OCI-LY3 (cell line): ENCODE results near the gene LUC7L3.

Experiments
- EZH2phosphoT487 ChIP-seq: fragments of 200-600 bp; shearing (Covaris generic); IDR thresholded peaks from 2 replicates; pipeline ENCODE4 v1.6.1; 2018; ENCODE audit warnings: antibody characterized with exemption, mixed run types, low read depth
- TF ChIP-seq, protein P1 (sequence below): fragments of 200-600, 300-600 bp; sonication (generic); IDR thresholded peaks from 2 replicates; pipeline ENCODE4 v1.5.1; 2014; ENCODE audit warnings: antibody characterized with exemption, low read length, low read depth

DNA sequence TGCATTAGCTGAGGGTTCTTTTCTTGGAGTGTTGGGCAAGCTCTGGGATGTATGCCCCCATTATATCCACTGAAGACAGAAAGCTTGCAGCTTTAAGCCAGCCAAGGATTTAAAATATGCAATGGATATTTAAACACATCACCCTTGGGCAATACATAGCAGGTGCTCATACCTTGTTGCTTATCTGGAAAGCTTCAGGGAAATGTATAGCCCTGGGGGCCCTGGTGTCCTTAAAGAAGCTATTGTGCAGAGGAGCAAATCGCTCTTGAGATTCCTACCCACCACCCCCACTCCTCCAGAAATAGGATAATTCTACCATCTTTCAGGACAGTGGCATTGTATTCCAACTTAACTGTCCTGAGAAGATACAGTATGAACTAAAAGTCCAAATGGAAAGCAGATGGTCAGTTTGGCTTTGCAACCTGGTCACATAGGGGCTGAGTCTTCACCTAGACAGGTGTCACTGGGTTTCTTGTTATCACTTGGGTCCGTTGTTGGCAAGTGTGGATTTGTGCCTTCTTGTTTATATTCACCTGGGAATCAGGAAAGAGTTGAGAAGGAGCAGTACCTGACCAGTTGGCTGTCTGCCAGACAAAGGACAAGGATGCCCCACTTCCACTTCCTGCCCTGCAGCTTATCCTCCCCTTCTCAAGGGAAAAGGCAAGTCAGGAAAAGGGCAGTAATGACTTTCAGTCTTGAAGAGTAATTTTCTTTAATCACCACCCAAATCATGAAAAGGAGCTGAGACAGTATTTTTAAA is 44.5 kb downstream of the LUC7L3 start:
- TF ChIP-seq, protein P1, sequence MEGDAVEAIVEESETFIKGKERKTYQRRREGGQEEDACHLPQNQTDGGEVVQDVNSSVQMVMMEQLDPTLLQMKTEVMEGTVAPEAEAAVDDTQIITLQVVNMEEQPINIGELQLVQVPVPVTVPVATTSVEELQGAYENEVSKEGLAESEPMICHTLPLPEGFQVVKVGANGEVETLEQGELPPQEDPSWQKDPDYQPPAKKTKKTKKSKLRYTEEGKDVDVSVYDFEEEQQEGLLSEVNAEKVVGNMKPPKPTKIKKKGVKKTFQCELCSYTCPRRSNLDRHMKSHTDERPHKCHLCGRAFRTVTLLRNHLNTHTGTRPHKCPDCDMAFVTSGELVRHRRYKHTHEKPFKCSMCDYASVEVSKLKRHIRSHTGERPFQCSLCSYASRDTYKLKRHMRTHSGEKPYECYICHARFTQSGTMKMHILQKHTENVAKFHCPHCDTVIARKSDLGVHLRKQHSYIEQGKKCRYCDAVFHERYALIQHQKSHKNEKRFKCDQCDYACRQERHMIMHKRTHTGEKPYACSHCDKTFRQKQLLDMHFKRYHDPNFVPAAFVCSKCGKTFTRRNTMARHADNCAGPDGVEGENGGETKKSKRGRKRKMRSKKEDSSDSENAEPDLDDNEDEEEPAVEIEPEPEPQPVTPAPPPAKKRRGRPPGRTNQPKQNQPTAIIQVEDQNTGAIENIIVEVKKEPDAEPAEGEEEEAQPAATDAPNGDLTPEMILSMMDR: no peak
- no peak for TF ChIP-seq EZH2phosphoT487
